NK-92 (cell line): ENCODE measurements around the gene FAM210B.
A peak's percentile ranks its signal among the peaks of the same experiment; 100 is the strongest.
"Not testable (repeated sequence)": the region's sequence is repeated elsewhere in the genome, so short reads cannot be mapped to it uniquely, and the experiment has no call there.

Experiments
- DNase-seq: peaks from one replicate; lab custom pipeline; 2025; ENCODE audit not compliant: unreplicated experiment; lab: John Stamatoyannopoulos, UW

The FAM210B gene

GRCh38 chr20:56391596-56392131 is 32.9 kb downstream of the FAM210B start:
- DNase-seq: no peak

DNA sequence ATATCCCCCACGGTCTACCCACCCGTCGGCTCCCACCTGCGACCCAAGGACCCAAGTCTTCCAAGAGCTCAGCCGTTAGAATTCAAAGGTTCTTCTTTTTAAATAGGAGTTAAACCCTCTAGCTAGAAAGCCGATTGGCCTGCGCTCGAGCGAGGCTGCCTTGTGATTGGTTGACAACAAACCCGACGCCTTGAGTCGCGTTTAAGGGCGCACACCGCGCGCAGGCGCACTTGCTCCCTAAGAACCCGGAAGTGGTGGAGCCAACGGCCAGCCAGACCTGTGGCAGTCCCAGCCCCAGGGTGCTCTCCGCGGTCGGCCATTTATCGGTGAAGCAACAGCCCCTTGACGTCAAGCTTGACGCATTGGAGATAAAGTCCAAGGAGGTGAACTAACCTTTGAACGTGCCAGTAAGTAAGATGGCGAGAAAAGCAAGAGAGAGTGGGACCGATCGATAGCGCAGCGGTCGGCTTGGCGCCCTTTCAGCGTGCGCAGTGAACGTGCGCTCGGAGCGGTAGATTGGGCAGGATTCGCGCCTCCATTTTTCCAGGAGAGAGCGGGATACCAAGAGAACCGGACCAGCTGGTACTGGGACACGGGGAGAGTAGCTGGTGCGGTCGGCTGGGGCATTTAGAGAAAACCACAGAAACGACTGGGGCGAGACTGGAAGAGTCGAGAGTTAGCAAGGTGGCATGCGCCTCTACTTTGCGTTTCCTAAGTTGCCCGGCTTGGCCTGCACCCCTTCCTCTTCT is 33.5 kb downstream of the FAM210B start, which contains the start of the genes AURKA and CSTF1:
Gene AURKA, minus strand, starts transcription at position 84 of the 749 bp plus-strand sequence. CDS start 4,018 bp downstream, outside the sequence.
Gene CSTF1, plus strand, starts transcription at position 514 of the 749 bp plus-strand sequence. CDS start 2,908 bp downstream, outside the sequence.
- DNase-seq: peak; percentile 94

DNA sequence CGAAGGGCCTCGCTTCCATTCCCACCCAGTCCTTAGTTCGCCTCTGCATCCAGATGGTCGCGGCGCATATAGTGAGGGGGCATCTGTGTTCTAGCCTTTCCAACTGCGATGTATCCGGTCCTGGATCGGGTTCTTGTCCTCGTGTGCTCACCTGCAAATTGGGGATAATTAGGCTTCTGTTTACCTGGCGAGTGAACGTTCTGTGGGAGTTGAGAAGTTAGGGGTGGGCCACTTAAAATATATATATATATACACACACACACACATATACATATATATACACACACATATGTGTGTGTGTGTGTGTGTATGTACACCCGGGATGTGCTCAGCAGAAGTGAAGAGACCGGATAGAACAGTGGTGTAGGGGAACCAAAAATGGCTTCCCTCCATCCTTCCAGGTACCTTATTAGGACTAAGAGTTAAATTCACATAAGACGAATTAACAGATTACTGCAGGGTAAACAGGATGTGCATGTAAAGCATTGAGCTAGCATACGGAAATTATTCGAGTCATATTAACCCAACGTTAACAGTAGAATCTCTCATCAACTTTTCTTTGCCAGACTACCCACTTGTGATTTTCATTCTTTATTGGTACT is 34.2 kb downstream of the FAM210B start:
- DNase-seq: no peak

- no peak for DNase-seq
These were observed 34.9 kb downstream of the FAM210B start for GRCh38 chr20:56393653-56394052.

GRCh38 chr20:56395166-56395565 is 36.4 kb downstream of the FAM210B start:
- no peak for DNase-seq

DNA sequence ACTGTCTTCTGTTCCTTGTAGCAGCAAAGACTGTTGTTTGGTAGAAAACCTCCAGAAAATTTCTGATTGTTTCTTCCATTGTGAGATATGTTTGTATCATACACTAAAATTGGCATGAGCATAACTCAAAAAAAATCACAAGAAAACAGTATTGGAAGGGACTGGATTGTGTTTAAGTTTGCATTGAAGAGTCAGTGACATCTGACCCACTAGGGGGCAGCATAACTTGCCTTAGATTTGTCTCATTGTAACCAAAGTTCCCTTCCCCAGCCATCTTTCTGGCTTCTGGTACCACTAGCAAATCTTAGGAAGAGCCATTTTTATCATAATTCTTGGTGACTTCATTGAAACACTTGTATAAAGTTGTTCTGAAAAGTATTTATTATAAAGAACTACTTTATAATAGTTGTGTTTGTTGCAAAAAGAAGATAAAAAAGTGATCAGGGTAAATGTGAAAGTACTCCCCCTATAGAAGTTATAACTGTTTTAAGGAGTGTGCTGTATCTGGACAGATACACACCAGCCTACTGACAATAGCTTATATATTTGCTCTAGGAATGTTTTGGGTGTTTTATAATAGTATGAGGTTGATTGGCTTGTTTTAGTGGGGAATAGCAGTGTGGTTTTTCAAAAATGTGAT is 41.3 kb downstream of the FAM210B start:
- DNase-seq: no peak

DNA sequence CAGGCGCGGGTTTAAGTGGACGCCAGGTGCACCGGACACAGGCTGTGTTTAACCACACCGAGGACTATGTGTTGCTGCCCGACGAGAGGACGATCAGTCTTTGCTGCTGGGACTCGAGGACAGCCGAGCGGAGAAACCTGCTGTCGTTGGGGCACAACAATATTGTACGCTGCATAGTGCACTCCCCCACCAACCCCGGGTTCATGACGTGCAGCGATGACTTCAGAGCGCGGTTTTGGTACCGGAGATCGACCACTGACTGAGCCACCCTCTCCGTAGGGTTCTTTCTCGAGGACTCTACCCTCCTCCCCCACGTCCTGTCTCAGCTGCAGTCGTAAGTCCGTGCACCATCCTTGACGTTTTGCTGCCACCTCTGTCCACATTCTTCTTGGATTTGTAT is 44.7 kb downstream of the FAM210B start:
- DNase-seq: no peak

DNA sequence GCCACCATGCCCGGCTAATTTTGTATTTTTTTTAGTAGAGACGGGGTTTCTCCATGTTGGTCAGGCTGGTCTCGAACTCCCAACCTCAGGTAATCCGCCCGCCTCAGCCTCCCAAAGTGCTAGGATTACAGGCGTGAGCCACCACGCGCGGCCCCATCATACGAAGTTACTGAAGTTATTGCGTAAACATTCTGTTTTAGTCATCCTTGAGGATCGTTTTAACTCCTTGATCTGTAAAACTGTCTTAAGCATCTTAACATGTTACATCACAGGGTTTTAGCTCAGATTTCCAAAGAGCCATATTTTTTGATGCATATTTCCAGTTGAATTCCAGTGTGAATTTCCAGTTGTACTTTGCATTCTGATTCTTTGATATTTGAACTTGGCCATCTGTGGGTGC is 46.6 kb downstream of the FAM210B start:
- not testable (repeated sequence) for DNase-seq

GRCh38 chr20:56406910-56407309 is 48.1 kb downstream of the FAM210B start:
- no peak for DNase-seq

- no peak for DNase-seq
These were observed 50.7 kb downstream of the FAM210B start for GRCh38 chr20:56409521-56409920.

DNA sequence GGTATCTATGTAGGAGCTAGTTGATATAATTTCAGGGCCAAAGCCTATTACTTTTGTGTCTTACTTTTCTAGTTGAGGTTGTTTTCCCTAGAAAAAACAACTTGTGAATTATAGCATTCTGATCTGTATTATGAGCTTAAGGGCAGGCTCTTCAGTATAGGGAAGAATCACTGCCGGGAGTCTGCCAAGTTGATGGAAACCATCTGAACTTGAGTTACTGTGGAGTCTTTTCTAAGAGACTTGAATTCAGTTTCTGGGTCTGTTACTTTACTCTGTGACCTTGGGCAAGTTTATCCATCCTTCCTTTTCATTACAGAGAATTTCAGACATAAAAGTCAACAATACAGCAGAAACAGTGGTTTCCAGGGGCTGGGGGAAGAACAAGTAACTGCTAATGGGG is 51.2 kb downstream of the FAM210B start:
- no peak for DNase-seq

- not testable (repeated sequence) for DNase-seq
These were observed 52.5 kb downstream of the FAM210B start for GRCh38 chr20:56411287-56411686.

GRCh38 chr20:56411759-56412472 is 53.1 kb downstream of the FAM210B start, which contains the start of gene CASS4:
Gene CASS4, plus strand, starts transcription at chr20:56412260. Its CDS starts 199 bp downstream, at chr20:56412459.
- no peak for DNase-seq

GRCh38 chr20:56412473-56412790 is 53.7 kb downstream of the FAM210B start:
- no peak for DNase-seq

DNA sequence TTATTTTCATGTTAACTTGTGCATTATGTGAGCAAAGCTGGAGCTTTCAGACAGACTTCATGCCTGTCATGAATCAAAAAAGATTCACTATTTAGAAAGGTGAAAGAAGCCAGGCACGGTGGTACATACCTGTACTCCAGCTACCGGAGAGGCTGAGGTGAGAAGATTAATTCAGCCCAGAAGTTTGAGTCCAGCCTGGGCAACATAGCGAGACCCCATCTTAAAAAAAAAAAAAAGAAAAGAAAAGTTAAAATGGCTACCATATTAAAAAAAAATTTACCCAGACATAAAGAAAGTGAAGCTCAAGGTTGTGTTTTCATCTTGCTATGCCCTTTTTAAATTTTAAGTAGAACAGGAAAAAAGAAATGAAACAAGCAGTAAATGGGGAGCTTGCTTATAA is 54.2 kb downstream of the FAM210B start:
- DNase-seq: no peak

GRCh38 chr20:56414842-56415765 is 56.3 kb downstream of the FAM210B start:
- no peak for DNase-seq

GRCh38 chr20:56417402-56417801 is 58.6 kb downstream of the FAM210B start:
- no peak for DNase-seq

- DNase-seq: no peak
These were observed 59.1 kb downstream of the FAM210B start for GRCh38 chr20:56417911-56418310.
